Left lung (tissue), 10 donors: Measurements from ENCODE around the gene NOX3. TPM values are rescaled to one million over a fixed set of nuclear protein-coding genes. Genes with fewer than 3 reads are reported as not detected.

Source experiments
- ATAC-seq: fragments of 200-7000 bp; cut with Tn5 transposase; one replicate; pipeline ENCODE4 v1.9.1; 2020; ENCODE audit warnings: moderate library complexity
- DNase-seq, 4 donors: peaks; one replicate each; pipeline ENCODE4 v3.0.0-alpha.2; 2013 to 2020
- H3K27ac ChIP-seq, 2 donors: fragments of 200-600 bp; sonication (generic) in 1 of 2; one replicate each; pipeline versions ENCODE4 v1.5.0 to v1.8.0; 2020 to 2021
- H3K27me3 ChIP-seq, 2 donors: fragments of 200-600 bp; sonication (generic) in 1 of 2; one replicate each; pipeline versions ENCODE4 v1.5.0 to v1.8.0; 2020 to 2021
- H3K36me3 ChIP-seq, 2 donors: fragments of 200-600 bp; sonication (generic) in 1 of 2; one replicate each; pipeline versions ENCODE4 v1.5.0 to v1.8.0; 2020 to 2021
- H3K4me1 ChIP-seq, 2 donors: fragments of 200-600 bp; one replicate each; pipeline ENCODE4 v1.8.0; 2021
- H3K4me3 ChIP-seq, 2 donors: fragments of 200-600 bp; sonication (generic) in 1 of 2; one replicate each; pipeline versions ENCODE4 v1.5.0 to v1.8.0; 2020 to 2021; ENCODE audit warnings: mild to moderate bottlenecking in 1 of 2
- H3K9me3 ChIP-seq, 2 donors: fragments of 200-600 bp; sonication (generic) in 1 of 2; one replicate each; pipeline versions ENCODE4 v1.5.0 to v1.8.0; 2020 to 2021
- intact Hi-C, 2 donors: fragments of 100-400 bp; cut with DNase I; formaldehyde crosslinking; loops; one replicate each; pipeline versions ENCODE4 v1.11.2 to v1.14.2; 2022
- polyA plus RNA-seq, 6 donors: library from polyadenylated mRNA; unstranded; fragments of 120-200 nt; gene quantifications; one replicate each; pipeline ENCODE4 v1.2.1, GENCODE V29; 2013; ENCODE audit not compliant: insufficient read length in 6 of 6
- total RNA-seq, 2 donors: library from RNA; stranded (reverse); fragmentation: NEBNext Ultra II Directional; extraction: Animal tissue kit (Norgen Biotek cat#: 25700); gene quantifications; one replicate each; pipeline ENCODE4 v1.2.1, GENCODE V29; 2021
- TF ChIP-seq, protein P1 (sequence below), 2 donors: fragments of 200-600 bp; sonication (generic) in 1 of 2; IDR thresholded peaks; one replicate each; pipeline versions ENCODE4 v1.5.0 to v1.8.0; 2021; ENCODE audit warnings: antibody characterized with exemption in 2 of 2
- donor health status: DM: no; HTN: yes; CAD: no.
- donor health status: DM: no; HTN: no; CAD: no.

NOX3 gene
- total and polyA plus RNA-seq, 8 donors = not detected

DNA sequence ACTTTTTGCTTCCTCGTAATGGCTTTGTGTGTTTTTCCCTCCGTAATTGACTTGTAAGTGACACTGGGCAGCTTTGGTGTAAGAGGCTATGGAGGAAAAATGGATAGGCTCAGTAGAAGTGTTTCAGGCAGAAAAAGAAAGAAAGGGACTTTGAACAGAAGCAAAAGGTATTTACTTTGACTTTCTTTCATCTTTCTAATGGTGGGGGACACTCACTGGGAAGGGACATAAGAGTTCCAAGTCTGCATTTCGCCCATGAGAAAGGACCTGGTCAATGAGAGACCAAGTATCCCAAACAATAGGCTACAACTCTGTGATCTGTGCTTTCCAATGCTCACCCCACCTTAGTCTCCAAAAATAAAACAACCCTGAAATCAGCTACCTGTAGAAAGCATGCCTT, 41.6 kb downstream of the NOX3 start:
- H3K27me3 ChIP-seq = no peaks in the 10 kb centered on the region
- no peak overlapping the region for H3K27ac ChIP-seq
- TF ChIP-seq, protein P1, sequence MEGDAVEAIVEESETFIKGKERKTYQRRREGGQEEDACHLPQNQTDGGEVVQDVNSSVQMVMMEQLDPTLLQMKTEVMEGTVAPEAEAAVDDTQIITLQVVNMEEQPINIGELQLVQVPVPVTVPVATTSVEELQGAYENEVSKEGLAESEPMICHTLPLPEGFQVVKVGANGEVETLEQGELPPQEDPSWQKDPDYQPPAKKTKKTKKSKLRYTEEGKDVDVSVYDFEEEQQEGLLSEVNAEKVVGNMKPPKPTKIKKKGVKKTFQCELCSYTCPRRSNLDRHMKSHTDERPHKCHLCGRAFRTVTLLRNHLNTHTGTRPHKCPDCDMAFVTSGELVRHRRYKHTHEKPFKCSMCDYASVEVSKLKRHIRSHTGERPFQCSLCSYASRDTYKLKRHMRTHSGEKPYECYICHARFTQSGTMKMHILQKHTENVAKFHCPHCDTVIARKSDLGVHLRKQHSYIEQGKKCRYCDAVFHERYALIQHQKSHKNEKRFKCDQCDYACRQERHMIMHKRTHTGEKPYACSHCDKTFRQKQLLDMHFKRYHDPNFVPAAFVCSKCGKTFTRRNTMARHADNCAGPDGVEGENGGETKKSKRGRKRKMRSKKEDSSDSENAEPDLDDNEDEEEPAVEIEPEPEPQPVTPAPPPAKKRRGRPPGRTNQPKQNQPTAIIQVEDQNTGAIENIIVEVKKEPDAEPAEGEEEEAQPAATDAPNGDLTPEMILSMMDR (IDR thresholded peaks at IDR 0.05) = no peak
- H3K36me3 ChIP-seq = no peaks in the 10 kb centered on the region
- ATAC-seq (no peak), DNase-seq (no peak)
- H3K9me3 ChIP-seq = no peaks in the 10 kb centered on the region
- H3K4me1 ChIP-seq = peaks cover 0 to 18% of the 10 kb centered on the region in 2 donors
- H3K4me3 ChIP-seq = no peak overlapping the region
- intact Hi-C loops = no loop called here

DNA sequence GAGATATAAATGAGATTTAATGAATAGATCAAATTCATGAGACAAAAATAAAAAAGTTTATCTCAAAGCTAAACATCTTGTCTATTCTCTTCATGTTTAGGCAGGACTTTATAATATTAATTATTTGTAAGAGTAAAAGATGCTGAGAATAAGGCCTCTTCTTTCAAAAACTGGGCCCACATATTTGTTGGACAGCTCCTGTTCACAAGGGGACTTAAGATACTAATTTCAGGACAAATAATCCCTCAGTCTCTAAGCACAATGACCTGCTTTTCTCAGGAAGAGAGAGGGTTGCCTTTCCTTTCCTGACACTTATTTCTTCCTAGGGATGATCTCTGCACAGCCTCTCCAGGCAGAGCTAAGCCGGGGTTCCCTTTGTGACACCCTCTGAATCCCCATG, 43.3 kb downstream of the NOX3 start:
- ATAC-seq = no peak
- Histone ChIP-seq H3K27ac (no peak overlapping the region), H3K9me3 (no peaks in the 10 kb centered on the region), H3K27me3 (no peaks in the 10 kb centered on the region), H3K4me3 (no peak overlapping the region), H3K4me1 (peaks cover 0 to 1% of the 10 kb centered on the region in 2 donors), H3K36me3 (no peaks in the 10 kb centered on the region)
- DNase-seq = no peak
- TF ChIP-seq, protein P1 (IDR thresholded peaks at IDR 0.05) = no peak
- intact Hi-C loops = no loop called here

DNA sequence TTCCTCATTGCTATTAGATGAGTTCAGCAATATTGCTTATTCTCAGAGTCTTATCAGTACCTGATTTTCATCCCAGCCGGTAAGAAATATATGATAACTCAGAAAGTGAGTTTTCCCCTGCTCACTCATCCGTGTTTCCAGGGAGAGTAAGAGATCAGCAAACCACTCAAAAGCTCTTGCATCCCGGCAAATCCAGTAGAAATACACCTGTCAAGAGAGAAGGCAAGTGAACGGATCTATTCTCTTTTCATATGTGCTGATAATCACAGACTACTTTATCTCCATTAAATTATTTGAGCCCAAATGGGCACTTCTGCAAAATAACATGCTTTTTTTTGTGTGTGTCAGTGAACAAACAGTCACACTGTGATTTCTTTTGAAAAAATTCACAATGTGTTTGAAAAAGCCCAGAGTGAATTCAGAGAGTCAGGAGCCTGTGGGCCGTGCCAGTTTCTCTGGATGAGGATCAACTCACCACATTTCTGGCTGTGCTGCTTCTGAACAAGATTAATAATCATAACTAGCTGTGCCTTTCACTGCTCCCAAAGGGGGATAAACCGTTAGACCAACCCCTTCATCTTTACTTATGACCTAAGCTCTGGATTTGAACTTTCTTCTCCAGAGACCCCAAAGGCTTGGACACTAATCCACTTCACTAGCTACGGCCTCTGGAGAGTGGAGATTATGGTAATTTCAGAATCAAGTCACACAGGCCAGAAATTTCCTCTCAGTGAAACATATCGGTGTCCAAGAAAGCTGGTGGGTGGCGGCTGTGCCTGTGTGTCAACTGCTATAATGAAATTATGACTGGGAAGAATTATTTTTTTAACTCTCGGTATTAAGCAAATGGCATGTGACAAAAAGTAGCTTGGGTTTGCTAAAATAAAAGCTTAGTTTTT, 44.2 kb downstream of the NOX3 start:
- TF ChIP-seq, protein P1 (IDR thresholded peaks at IDR 0.05) = no peak
- ATAC-seq (no peak), DNase-seq (no peak)
- no peaks in the 10 kb centered on the region for H3K4me1 ChIP-seq
- no peak overlapping the region for H3K27ac ChIP-seq
- intact Hi-C loops = no loop called here
- H3K36me3 ChIP-seq = no peaks in the 10 kb centered on the region
- no peaks in the 10 kb centered on the region for H3K9me3 ChIP-seq
- H3K4me3 ChIP-seq = no peak overlapping the region
- H3K27me3 ChIP-seq = no peaks in the 10 kb centered on the region

DNA sequence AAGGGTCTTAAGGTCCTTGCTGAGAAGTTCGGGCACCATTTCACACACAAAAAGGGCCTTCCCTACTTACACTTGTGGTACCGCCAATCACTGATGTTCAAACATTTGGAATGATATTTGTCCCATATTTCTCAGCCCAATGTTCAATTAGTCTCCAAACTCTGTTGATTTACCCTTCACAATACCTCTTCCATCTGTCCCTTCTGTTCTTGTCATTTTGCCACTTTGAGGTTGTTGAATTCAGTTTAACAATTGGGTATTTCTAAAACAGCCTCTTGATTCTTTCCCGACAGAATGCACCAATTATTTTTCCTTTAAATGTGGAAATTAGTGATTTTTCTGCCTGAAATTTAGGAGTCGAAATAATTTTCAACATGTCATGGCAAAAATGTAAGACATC, 46.2 kb downstream of the NOX3 start:
- intact Hi-C loops = no loop called here
- no peak for DNase-seq
- ATAC-seq = no peak
- Histone ChIP-seq H3K36me3 (no peaks in the 10 kb centered on the region), H3K9me3 (no peaks in the 10 kb centered on the region), H3K4me1 (no peaks in the 10 kb centered on the region), H3K4me3 (no peak overlapping the region), H3K27ac (no peak overlapping the region), H3K27me3 (no peaks in the 10 kb centered on the region)
- TF ChIP-seq, protein P1 (IDR thresholded peaks at IDR 0.05) = no peak

DNA sequence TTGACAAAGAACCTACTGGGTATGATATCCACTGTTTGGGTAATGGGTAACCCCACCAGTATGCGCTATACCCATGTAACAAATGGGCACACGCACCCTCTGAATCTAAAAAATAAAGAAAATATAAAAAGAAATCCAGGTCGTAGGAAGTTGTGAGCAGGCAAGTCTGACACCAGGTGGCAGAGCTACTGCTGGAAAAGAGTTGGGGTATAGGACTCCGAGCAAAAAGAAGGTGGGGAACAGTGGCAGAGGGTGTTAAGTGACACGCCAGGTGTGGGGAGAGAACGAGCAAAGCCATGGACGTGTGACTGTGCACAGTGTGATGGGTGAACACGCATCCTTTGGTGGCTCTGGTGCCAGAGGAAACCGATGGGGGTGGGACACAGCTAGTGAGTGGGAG, 46.7 kb downstream of the NOX3 start:
- TF ChIP-seq, protein P1 (IDR thresholded peaks at IDR 0.05) = no peak
- no peak for DNase-seq
- intact Hi-C loops = no loop called here

More for the DNA sequence above, 46.7 kb downstream of the NOX3 start:
- no peaks in the 10 kb centered on the region for H3K27me3 ChIP-seq
- no peak for ATAC-seq
- no peaks in the 10 kb centered on the region for H3K9me3 ChIP-seq
- H3K4me1 ChIP-seq = no peaks in the 10 kb centered on the region
- H3K4me3 ChIP-seq = no peak overlapping the region
- no peaks in the 10 kb centered on the region for H3K36me3 ChIP-seq
- no peak overlapping the region for H3K27ac ChIP-seq
